HFF-Myc (cell line): ENCODE results near the gene VIM.

ENCODE experiments used
- DNase-seq: peaks from one replicate; pipeline ENCODE4 v3.0.0-alpha.2; 2011; ENCODE audit warnings: low read depth; ENCODE audit errors: extremely low read depth
- H3K4me3 ChIP-seq: replicated peaks from 2 replicates; pipeline ENCODE4 v1.5.1; 2011; ENCODE audit warnings: low read depth, mild to moderate bottlenecking, control low read depth, low read length
- CTCF ChIP-seq: IDR thresholded peaks from 2 replicates; pipeline ENCODE4 v1.5.1; 2012; ENCODE audit warnings: mild to moderate bottlenecking, low read depth, low read length, control low read depth; ENCODE audit errors: missing control alignments

The VIM gene

GRCh38 chr10:17188644-17189172 lies 39.3 kb upstream of the VIM start:
- no peak for DNase-seq
- no peak overlapping the region for H3K4me3 ChIP-seq
- TF ChIP-seq CTCF = no peak

DNA sequence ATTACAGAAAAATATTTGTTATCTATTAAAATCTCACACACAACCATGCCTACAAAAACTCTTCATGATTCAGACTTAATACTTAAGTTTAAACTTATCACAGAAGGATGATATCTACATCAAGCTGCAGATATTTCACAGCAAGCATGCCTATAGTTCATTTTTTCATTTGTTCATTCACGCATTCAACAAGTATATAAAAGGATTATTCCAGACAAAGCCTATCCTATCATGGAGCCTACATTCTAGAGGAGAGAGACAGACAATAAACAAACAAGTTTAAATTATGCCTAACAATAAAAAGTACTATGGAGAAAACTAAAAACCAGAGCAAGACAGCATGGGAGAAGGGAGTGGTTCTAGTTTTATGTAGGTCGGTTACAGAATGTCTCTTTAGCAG lies 37.4 kb upstream of the VIM start:
- no peak for DNase-seq
- no peak for TF ChIP-seq CTCF
- no peak overlapping the region for H3K4me3 ChIP-seq

- no peak for TF ChIP-seq CTCF
- no peak for DNase-seq
- H3K4me3 ChIP-seq = no peak overlapping the region
Measured at GRCh38 chr10:17195083-17195482, 33.0 kb upstream of the VIM start.

- H3K4me3 ChIP-seq = no peak overlapping the region
- TF ChIP-seq CTCF = no peak
- DNase-seq = no peak
Measured at GRCh38 chr10:17196045-17196444, 32.0 kb upstream of the VIM start.

DNA sequence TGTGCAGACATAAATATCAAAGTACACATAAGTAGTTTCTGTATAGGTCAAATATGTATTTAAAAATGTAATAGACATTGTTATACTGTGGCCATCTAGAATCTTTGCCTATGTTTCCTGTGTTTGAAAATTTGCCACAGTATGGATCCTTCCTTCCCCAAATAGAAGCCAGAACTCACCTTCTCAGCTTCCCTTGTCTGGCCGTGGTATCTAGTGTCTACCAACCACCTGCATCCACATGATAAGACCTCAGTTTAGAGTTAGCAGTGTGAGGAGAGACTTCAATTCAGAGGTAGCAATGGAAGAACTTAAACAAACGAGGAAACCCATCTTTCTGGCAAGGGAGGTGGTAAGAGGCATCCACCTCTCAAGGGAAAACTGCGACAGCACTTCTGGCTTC lies 31.5 kb upstream of the VIM start:
- no peak overlapping the region for H3K4me3 ChIP-seq
- no peak for TF ChIP-seq CTCF
- no peak for DNase-seq

- DNase-seq = no peak
- no peak for TF ChIP-seq CTCF
- H3K4me3 ChIP-seq = peak overlapping the region; percentile 53
Measured at GRCh38 chr10:17199351-17199804, 28.7 kb upstream of the VIM start.
